ENCODE results near the gene ZNF70.

GRCh38 chr22:23782703-23783102 is 31.8 kb upstream of the ZNF70 start:
- TF ChIP-seq POLR2A (IDR thresholded peaks at IDR 0.05) (no peak), CTCF (IDR thresholded peaks at IDR 0.05) (no peak), POLR2AphosphoS5 (IDR thresholded peaks at IDR 0.05) (no peak), EP300 (IDR thresholded peaks at IDR 0.05; ENCODE audit: low read depth) (no peak)
